ENCODE measurements around the gene TEX264.

Gene TEX264

GRCh38 chr3:51696954-51697353 is 25.9 kb downstream of the TEX264 start:
- no peaks in the 10 kb centered on the region for H3F3A ChIP-seq (ENCODE audit: low read depth)
- H3K27me3 ChIP-seq (ENCODE audit: insufficient read depth, low read length, poor library complexity, severe bottlenecking), result no peaks in the 10 kb centered on the region
- H3K4me2 ChIP-seq (ENCODE audit: low read depth, low read length, poor library complexity, severe bottlenecking), result no peak overlapping the region
- TF ChIP-seq, protein P1, sequence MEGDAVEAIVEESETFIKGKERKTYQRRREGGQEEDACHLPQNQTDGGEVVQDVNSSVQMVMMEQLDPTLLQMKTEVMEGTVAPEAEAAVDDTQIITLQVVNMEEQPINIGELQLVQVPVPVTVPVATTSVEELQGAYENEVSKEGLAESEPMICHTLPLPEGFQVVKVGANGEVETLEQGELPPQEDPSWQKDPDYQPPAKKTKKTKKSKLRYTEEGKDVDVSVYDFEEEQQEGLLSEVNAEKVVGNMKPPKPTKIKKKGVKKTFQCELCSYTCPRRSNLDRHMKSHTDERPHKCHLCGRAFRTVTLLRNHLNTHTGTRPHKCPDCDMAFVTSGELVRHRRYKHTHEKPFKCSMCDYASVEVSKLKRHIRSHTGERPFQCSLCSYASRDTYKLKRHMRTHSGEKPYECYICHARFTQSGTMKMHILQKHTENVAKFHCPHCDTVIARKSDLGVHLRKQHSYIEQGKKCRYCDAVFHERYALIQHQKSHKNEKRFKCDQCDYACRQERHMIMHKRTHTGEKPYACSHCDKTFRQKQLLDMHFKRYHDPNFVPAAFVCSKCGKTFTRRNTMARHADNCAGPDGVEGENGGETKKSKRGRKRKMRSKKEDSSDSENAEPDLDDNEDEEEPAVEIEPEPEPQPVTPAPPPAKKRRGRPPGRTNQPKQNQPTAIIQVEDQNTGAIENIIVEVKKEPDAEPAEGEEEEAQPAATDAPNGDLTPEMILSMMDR (conservative IDR thresholded peaks at IDR 0.05; ENCODE audit: low read length), result no peak
- H3K36me3 ChIP-seq (ENCODE audit: insufficient read depth, low read length), result peaks cover 68% of the 10 kb centered on the region; the same call in 1 of the 2 replicates
- no peaks in the 10 kb centered on the region for H4K20me1 ChIP-seq (ENCODE audit: insufficient read depth, low read length, poor library complexity, severe bottlenecking)
- H2AFZ ChIP-seq (ENCODE audit: low read length), result no peak overlapping the region
- H3K9ac ChIP-seq (ENCODE audit: low read depth, low read length, poor library complexity, severe bottlenecking), result no peak overlapping the region
- H3K4me1 ChIP-seq (ENCODE audit: insufficient read depth, low read length, poor library complexity, severe bottlenecking), result no peaks in the 10 kb centered on the region
- H3K4me3 ChIP-seq (ENCODE audit: low read length, poor library complexity, severe bottlenecking), result no peak overlapping the region
- H3K79me2 ChIP-seq (ENCODE audit: insufficient read depth, low read length), result peaks cover 4% of the 10 kb centered on the region; the same call in 1 of the 2 replicates
- H3K9me3 ChIP-seq (ENCODE audit: insufficient read depth, low read depth, low read length), result no peaks in the 10 kb centered on the region
- no peaks in the 10 kb centered on the region for H3K9me2 ChIP-seq (replicated peaks; ENCODE audit: low read depth, low read length)

GRCh38 chr3:51698209-51698608 is 27.2 kb downstream of the TEX264 start:
- Histone ChIP-seq H3K9ac (ENCODE audit: low read depth, low read length, poor library complexity, severe bottlenecking) (no peak overlapping the region), H3K4me2 (ENCODE audit: low read depth, low read length, poor library complexity, severe bottlenecking) (no peak overlapping the region), H2AFZ (ENCODE audit: low read length) (no peak overlapping the region), H3F3A (ENCODE audit: low read depth) (no peaks in the 10 kb centered on the region), H3K79me2 (ENCODE audit: insufficient read depth, low read length) (peaks cover 4% of the 10 kb centered on the region; the same call in 1 of the 2 replicates), H3K9me3 (ENCODE audit: insufficient read depth, low read depth, low read length) (no peaks in the 10 kb centered on the region), H3K4me3 (ENCODE audit: low read length, poor library complexity, severe bottlenecking) (no peak overlapping the region), H4K20me1 (ENCODE audit: insufficient read depth, low read length, poor library complexity, severe bottlenecking) (no peaks in the 10 kb centered on the region), H3K9me2 (replicated peaks; ENCODE audit: low read depth, low read length) (no peaks in the 10 kb centered on the region), H3K27me3 (ENCODE audit: insufficient read depth, low read length, poor library complexity, severe bottlenecking) (no peaks in the 10 kb centered on the region), H3K36me3 (ENCODE audit: insufficient read depth, low read length) (peaks cover 68% of the 10 kb centered on the region; the same call in 1 of the 2 replicates), H3K4me1 (ENCODE audit: insufficient read depth, low read length, poor library complexity, severe bottlenecking) (no peaks in the 10 kb centered on the region)
- TF ChIP-seq, protein P1 (conservative IDR thresholded peaks at IDR 0.05; ENCODE audit: low read length), result no peak
- no peak for TF ChIP-seq EZH2phosphoT487 (IDR thresholded peaks at IDR 0.05; ENCODE audit: borderline replicate concordance)

DNA sequence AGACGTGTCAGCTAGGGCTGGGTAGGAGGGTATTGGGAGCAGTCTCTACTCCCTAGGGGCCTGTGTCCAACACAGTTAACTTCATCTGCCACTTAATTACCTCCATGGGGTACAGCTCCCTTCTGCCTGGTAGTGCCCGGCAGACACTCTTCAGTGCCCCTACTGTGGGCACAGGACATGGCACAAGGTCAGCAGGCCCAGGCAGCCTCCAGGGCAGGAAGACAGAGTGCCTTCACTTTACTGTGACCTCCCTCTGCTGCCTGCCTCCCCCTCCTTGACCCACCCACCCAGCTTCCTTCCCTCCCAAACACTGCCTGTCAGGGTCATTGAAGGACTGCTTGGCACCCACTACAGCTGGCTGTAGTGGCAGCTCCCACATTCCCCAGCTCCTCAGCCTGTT is 29.4 kb downstream of the TEX264 start:
- H3K9ac ChIP-seq (ENCODE audit: low read depth, low read length, poor library complexity, severe bottlenecking), result no peak overlapping the region
- H3K4me2 ChIP-seq (ENCODE audit: low read depth, low read length, poor library complexity, severe bottlenecking), result no peak overlapping the region
- no peaks in the 10 kb centered on the region for H3K27me3 ChIP-seq (ENCODE audit: insufficient read depth, low read length, poor library complexity, severe bottlenecking)
- no peaks in the 10 kb centered on the region for H3K9me3 ChIP-seq (ENCODE audit: insufficient read depth, low read depth, low read length)
- no peaks in the 10 kb centered on the region for H3K4me1 ChIP-seq (ENCODE audit: insufficient read depth, low read length, poor library complexity, severe bottlenecking)
- H3K4me3 ChIP-seq (ENCODE audit: low read length, poor library complexity, severe bottlenecking), result no peak overlapping the region
- H3K79me2 ChIP-seq (ENCODE audit: insufficient read depth, low read length), result peaks cover under 1% of the 10 kb centered on the region; the same call in 1 of the 2 replicates
- H3K36me3 ChIP-seq (ENCODE audit: insufficient read depth, low read length), result peaks cover 80% of the 10 kb centered on the region; the same call in 1 of the 2 replicates
- H3K9me2 ChIP-seq (replicated peaks; ENCODE audit: low read depth, low read length), result no peaks in the 10 kb centered on the region
- no peak overlapping the region for H2AFZ ChIP-seq (ENCODE audit: low read length)
- no peaks in the 10 kb centered on the region for H3F3A ChIP-seq (ENCODE audit: low read depth)
- H4K20me1 ChIP-seq (ENCODE audit: insufficient read depth, low read length, poor library complexity, severe bottlenecking), result no peaks in the 10 kb centered on the region
- no peak for TF ChIP-seq EZH2phosphoT487 (IDR thresholded peaks at IDR 0.05; ENCODE audit: borderline replicate concordance)
- TF ChIP-seq, protein P1 (conservative IDR thresholded peaks at IDR 0.05; ENCODE audit: low read length), result no peak

All from Loucy (cell line).